Heart left ventricle (tissue), 13 donors: Measurements from ENCODE around the gene NSG1.

Source experiments
- CTCF ChIP-seq, 12 donors: fragments of 200-600 bp; sonication (generic) in 4 of 12; IDR thresholded peaks; one replicate each; pipeline versions ENCODE4 v1.5.0 to v1.8.0; 2018 to 2022; ENCODE audit warnings: antibody characterized with exemption in 12 of 12, mild to moderate bottlenecking in 5 of 12
- POLR2A ChIP-seq, 2 donors: fragments of 450-650 bp; IDR thresholded peaks; one replicate each; pipeline ENCODE4 v1.6.1; 2017; ENCODE audit warnings: antibody characterized with exemption in 2 of 2, mild to moderate bottlenecking in 2 of 2, moderate library complexity in 2 of 2
- donor health status: ischemic (EF 13 %, LVEDD 7.1; RV severe dilation, severe dysfunction).
- donor health status: DM: no; HTN: yes; CAD: no.
- donor health status: DM: no; HTN: no; CAD: no.
- donor health status: ischemic (EF 25% LVEDD 6.9; RV normal size, moderate dysfunction).
- donor health status: ischemic (EF 25% LVEDD 5.7; RV mildly dilated, moderate dysfunction).
- donor health status: ischemic (EF 35%, LVEDD 5.7; RV mildly dilated, moderate dysfunction).
- donor health status: nonischemic (EF 11% LVEDD 7.7; RV severe dilation, severe dysfunction).
- donor health status: DM: yes; HTN: yes; CAD: no.
- donor health status: PGD.
- donor health status: ischemic (EF 29% LVEDD 5.4; RV normal size, mild dysfunction).
- donor health status: nonischemic (EF 23%, LVEDD 6.1; RV moderate dilation, normal function).

GRCh38 chr4:4426511-4427120 is 39.7 kb downstream of the NSG1 start:
- TF ChIP-seq CTCF (IDR thresholded peaks at IDR 0.05): no peak
- TF ChIP-seq POLR2A (IDR thresholded peaks at IDR 0.05): no peak
